ENCODE data around the gene ZFP36L1.

ZFP36L1 gene

DNA sequence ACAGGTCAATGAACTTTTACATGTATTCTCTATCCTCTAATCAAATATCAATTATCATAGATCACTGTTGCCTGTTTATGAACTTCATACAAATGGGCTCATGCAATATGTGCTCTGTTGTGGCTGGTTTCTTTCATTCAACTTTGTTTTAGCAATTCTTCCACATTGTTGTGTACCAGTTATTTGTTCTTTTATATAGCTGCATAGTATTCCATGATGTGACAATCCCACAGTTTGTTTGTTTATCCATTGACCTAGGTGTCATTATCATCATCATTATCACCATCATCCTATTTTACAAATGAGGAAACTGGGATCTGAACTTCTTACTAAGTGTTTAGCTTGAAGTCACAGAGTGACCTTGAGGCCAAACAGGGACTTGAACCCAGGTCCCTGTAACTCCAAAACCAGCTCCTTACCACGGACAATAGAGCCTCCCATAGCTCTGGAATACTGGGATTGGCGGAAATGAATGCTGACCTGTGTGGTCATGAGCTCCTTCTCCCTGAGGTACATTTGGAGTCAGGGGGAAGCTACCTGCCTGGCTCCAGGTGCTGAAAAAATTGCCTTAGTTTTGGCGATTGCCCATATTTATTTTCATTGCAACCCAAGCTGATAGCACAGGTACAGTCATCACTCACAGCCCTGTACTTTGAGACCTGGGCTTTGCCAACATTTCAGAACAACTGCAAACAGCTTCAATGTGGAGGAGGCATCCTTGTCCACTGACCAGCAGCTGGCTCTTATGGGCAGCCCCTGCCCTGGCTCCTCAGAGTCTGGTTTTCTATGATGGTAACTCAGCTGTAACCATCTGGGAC lies 9.2 kb downstream of the ZFP36L1 start:
- H3K4me3 ChIP-seq (ENCODE audit: low read length): no peak overlapping the region
- DNase-seq (ENCODE audit: low read depth): no peak
- TF ChIP-seq, protein P1, sequence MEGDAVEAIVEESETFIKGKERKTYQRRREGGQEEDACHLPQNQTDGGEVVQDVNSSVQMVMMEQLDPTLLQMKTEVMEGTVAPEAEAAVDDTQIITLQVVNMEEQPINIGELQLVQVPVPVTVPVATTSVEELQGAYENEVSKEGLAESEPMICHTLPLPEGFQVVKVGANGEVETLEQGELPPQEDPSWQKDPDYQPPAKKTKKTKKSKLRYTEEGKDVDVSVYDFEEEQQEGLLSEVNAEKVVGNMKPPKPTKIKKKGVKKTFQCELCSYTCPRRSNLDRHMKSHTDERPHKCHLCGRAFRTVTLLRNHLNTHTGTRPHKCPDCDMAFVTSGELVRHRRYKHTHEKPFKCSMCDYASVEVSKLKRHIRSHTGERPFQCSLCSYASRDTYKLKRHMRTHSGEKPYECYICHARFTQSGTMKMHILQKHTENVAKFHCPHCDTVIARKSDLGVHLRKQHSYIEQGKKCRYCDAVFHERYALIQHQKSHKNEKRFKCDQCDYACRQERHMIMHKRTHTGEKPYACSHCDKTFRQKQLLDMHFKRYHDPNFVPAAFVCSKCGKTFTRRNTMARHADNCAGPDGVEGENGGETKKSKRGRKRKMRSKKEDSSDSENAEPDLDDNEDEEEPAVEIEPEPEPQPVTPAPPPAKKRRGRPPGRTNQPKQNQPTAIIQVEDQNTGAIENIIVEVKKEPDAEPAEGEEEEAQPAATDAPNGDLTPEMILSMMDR (conservative IDR thresholded peaks at IDR 0.05; ENCODE audit: low read depth, low read length): no peak

DNA sequence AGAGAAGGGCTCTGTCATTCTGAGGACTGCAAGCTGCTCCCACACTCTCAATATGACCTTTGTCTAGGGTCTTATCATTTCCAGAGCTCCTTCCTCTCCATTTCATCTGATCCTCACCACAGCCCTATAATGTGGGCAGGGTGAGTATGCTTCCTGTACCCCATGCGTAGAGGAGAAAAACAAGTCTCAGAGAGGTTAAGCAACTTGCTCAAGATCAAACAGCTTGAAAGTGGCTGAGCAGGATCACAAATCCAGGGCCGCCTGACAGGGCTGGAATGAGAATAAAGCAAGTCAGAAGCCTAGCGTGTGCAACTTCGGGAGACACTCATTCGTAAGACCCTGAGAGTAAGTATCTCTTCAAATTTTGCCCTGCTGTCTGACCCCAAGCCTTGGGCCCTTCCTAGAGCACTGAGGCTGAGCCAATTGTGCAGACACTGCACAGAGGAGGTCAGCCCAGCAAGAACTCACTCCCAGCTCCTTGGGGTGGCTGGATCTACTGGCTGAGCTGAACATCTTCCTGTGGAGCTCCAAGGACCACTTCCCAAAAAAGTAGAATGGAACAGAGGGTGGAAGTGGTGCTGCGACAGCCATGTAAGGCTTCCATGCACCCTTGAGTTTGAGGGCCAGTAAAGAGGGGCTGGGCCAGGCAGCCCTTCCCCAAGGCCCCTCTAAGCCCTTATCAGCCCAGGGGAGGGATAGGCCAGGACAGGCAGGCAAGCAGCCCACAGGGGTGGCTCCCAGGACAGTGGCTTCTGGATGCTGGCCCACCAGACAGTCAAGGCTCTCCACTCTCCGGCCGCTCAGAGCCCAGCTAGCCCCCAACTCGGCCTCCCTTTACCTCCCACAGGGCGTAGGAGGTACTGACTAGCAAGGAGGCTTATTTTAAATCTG lies 10.5 kb downstream of the ZFP36L1 start:
- DNase-seq (ENCODE audit: low read depth): no peak
- no peak overlapping the region for H3K4me3 ChIP-seq (ENCODE audit: low read length)
- TF ChIP-seq, protein P1 (conservative IDR thresholded peaks at IDR 0.05; ENCODE audit: low read depth, low read length): no peak

DNA sequence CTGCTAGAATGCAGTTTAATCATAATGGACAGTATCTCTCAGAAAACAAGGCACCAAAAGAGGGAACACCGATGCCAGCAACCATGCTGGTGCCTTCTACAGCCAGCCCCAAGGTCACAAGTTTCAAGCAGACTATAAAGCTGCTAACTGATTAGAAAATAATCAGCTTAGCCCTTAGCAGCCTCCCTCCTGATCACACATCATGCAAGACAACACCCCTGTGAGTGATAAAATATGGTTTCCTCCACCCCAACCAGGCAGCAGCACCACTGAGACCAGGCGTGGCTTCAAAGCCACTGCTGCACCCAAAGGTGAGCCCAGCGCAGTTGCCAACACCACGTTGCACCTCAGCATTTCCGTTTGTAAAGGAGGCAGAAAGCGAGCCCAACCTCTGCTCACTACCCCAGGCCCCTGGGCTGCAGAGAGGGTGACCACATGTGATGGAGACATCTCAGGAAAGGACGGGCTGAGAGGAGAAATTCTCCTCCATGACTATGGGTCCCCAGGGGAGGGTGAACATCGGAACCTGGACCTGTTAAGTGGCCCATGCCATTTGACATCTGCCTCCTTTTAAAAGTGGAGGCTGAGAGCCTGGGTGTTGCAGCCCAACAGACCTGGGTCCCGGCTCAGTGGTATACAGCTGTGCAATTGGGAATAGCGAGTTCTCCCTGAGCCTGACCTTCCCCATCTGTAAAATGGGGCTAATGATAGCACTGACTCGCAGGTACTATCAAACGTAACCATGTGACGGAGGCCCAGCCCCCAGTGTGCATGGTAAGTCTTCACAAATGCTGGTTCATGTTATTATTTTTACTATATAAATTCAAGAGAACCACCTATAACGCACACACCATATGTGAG lies 11.5 kb downstream of the ZFP36L1 start:
- H3K4me3 ChIP-seq (ENCODE audit: low read length): no peak overlapping the region
- TF ChIP-seq, protein P1 (conservative IDR thresholded peaks at IDR 0.05; ENCODE audit: low read depth, low read length): no peak
- DNase-seq (ENCODE audit: low read depth): peak; percentile 90

DNA sequence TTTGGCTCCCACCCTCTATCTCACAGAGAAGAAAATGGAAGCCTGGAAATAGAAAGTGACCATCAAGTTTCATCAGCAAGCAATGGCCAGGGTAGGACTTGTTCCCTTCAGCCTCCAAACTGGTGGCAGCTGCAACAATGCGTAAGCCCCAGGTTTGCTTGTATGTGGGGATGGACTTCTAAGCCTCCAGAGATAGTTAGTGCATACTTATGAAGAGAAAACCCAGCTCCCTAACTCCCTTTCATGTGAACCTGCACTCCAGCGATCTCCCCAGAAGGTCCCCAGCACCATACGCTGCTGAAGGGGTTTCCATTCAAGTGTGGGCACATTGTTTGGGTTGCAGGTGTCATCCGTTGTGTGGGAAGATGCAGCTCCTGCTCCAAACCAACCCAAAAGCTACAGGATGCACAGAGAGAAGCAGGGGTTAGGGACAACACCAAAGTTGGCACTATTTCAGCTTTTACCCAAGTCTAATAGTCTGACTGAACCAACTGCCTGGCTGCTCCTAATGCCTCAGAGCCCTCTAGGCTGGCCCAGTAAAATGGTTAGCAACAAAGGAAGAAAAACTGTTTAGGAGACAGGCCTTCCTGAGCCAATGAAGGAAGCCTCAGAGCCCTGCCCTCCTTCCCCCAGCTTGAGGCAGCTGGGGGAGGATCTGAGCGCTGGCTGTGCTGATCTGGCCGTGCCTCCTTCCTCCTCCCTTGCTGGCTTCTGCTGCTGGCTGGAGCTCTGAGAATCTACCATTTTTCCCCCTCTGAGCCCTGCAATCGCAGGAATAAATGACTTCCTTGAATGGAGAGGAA lies 12.3 kb downstream of the ZFP36L1 start:
- H3K4me3 ChIP-seq (ENCODE audit: low read length): no peak overlapping the region
- TF ChIP-seq, protein P1 (conservative IDR thresholded peaks at IDR 0.05; ENCODE audit: low read depth, low read length): no peak
- peak; percentile 74 for DNase-seq (ENCODE audit: low read depth)

DNA sequence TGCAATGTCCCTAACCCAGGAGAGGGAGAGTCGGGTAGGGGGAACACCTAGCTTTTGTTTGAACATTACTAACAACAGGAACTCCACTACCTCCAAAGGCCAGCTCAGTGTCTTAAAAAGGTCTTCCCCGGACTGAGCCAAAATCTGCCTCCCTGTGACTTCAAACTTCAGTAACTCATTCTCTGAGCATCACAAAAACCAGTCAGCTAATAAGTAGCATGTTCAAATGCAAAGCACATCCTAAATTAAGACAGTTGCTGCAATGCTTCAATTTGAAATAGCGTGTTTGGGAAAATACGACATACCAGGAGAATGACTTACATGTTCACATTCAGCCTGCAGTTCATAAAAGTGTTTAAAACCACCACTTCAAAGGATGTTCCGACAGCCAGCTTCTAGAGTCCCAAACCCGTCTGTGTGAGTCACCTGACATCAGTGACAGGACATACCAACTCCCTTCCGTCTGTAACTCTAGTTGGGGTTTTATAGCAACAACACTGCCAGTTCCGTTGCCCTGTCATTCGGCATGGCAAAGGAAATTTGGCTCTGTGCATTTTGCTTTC lies 13.0 kb downstream of the ZFP36L1 start:
- no peak overlapping the region for H3K4me3 ChIP-seq (ENCODE audit: low read length)
- peak; percentile 48 for DNase-seq (ENCODE audit: low read depth)
- TF ChIP-seq, protein P1 (conservative IDR thresholded peaks at IDR 0.05; ENCODE audit: low read depth, low read length): no peak

DNA sequence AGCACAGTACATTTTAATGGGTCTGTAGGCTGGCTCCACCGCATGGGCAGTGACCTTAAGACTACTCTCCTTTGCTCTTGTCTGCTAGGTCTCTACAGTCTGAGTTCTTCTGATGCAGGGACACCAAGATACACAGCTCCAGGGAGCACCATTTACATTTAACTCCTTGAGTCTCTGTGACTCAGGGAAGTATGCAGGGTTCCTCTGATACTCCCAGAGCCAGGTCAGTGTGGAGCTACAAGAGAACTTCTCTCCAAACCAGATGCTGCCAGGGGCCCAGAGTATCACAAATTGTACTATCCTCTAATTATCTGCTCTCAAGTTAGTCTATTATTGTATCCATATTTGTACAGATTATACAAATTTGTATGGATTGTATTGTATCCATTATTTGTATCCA lies 15.2 kb downstream of the ZFP36L1 start:
- TF ChIP-seq, protein P1 (conservative IDR thresholded peaks at IDR 0.05; ENCODE audit: low read depth, low read length): no peak
- no peak overlapping the region for H3K4me3 ChIP-seq (ENCODE audit: low read length)
- no peak for DNase-seq (ENCODE audit: low read depth)

All from retinal pigment epithelial cell (primary cell).